GM19397 (cell line): ENCODE results near the gene GADD45B.
"Not testable (repeated sequence)": the region's sequence is repeated elsewhere in the genome, so short reads cannot be mapped to it uniquely, and the experiment has no call there.

Experiments used
- ATAC-seq: cut with Tn5 transposase; IDR thresholded peaks from one replicate; pipeline ENCODE4 v1.9.1; 2021; ENCODE audit warnings: mild to moderate bottlenecking, moderate library complexity; ENCODE audit not compliant: unreplicated experiment

GADD45B gene

DNA sequence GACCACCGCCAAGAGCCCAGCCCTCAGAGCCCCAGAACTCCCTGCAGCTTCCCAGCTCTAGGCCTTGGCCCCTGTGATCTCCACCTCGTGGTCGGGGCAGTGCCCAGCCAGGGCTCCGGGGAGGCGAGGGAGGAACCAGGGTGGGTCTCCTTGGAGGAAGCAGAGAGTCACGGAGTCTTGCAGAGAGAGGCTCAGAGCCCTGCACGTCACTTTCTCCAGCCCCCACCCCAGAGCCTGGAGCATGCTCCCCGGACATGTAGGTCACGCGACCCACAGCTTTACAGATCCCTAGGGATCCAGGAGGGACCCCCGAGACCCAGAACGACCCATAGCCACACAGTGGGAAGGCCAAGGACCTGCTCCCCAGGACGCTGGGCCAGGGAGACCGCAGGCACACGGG lies 11.9 kb downstream of the GADD45B start:
- no peak for ATAC-seq

DNA sequence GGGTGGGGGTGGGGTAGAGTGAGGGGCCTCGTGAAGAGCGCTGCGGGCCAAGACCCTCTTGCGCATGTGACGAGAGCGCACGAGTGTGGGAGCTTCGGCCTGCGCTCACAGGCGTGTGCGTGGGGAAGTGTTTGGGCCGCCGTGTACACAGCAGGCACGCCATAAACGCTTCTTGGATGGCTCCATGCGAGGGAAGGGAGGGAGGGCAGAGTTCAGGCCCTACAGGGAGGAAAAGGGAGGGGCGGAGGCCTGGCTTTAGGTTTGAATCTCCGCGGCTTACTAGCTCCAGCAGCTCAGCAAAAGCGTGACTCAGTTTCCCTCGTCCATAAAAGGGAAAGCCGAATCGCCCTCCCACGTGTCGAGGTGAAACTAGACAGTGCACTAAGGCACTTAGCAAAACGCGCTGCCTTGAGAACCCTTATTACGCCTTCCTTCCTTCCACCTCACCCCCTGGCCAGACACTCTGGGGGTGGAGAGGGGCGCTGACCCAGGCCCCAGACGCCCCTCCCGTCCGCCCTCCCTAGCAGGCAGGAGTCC lies 12.5 kb downstream of the GADD45B start:
- no peak for ATAC-seq

DNA sequence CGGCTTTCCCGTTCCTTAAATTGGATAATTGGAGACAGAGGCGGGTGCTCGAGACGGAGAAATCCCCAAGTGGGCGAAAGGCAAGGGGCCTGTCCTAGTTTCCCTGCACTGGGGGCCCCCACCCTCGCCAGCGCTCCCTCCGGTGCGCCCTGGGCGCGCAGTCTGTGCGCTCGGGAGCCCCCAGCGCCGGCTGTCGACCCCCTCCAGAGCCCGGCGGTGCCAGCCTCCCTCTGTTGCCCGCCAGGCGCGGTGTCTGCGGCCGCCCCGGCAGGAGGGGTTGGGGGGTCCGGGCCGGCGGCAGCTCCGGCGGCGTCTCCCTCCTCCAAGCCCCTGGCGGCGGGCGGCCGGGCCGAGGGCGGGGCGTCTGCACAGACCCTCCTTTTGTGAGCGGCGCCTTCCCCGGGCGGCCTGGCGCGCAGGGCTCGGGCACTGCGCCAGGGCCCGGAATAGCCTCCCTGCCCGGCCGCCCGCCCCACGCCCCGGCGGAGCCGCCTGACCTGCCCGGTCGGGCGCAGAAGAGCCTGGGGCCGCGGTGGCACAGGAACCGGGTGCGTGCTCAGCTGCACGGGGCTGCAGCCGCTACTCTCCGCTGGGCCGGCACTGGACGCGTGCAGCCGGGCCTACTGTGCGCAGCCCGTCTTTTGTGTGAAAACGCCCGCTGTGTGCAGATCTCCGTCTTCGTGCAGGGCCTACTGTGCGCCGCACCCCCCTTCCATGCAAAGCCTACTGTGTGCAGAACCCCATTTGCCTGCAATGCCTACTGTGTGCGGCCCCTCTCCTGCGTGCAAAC lies 13.2 kb downstream of the GADD45B start:
- ATAC-seq = no peak

DNA sequence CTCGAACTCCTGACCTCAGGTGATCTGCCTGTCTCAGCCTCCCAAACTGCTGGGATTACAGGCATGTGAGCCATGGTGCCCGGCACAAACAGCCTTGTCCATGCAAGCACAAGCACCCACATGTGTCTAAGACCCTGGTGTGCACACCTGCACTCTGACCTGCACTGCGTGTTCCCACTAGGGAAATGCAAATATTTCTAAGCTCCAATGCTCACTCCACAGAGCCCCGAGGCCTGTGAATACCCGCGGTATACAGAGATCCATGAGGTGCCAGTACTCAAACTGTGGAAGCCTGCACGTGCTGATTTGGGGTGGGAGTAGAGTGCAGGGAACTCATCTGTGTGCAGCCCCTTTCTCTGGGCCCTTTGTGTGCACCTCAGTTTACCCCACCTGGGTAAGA lies 14.7 kb downstream of the GADD45B start:
- ATAC-seq = no peak

DNA sequence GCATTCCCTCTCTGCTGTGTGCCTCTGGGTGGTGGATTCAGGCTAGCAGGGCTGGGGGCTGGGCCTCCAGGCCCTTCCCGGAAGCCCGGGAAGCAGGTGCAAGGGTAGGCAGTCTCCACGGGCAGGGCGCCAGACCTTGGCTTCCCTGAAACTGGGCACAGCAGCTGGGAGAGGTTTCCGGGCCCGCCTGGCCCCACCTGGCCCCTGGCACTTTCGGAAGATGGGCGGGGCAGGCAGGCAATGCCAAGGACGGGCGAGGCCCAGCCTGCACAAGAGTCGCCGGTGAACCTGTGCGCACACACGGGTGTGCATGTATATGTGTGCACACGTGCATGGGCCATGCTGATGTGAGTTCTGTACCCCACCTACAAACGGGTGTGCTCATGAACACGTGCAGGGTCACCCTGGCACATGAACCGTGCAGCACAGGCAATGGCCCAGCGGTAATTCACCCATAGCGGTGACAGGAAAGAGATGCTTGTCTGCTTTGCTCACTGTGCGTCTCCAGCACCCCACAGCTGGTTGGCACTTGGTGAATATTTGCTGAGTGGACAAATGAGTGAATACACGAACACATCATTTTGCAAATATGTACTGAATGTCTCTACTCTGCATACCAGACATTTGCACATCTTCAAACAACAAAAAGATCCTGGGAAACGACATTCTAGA lies 15.3 kb downstream of the GADD45B start:
- ATAC-seq = no peak

DNA sequence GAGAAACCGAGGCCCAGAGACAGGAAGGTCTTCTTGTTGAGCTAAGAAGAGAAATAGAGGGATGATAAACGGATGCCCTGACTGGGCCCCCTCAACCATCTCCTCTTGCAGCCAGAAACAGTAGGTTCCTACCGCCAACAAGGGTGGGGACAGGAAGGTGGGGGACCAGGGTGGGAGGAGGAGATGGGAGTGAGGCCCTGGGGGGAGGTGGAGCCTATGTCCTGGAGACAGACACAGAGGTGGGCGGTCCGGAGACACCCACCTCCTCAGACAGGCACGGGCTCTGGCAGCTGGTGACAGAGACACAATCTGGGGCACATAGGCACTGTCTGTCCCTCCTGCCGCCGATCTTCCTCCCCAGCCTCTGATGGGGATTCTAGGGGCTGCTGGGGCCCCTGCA lies 16.9 kb downstream of the GADD45B start:
- ATAC-seq = no peak

DNA sequence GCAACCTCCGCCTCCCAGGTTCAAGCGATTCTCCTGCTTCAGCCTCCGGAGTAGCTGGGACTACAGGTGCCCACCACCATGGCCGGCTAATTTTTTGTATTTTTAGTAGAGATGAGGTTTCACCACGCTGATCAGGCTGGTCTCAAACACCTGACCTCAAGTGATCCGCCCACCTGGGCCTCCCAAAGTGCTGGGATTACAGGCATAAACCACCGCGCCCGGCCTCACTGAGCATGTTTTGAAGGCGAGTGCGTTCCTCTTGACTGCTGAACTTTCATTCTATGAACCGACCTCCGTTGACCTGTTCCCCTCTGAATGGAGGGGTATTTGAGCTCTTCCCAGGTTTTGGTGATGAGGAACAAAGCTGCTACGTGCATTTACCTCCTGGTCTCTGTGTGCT lies 17.5 kb downstream of the GADD45B start:
- not testable (repeated sequence) for ATAC-seq

DNA sequence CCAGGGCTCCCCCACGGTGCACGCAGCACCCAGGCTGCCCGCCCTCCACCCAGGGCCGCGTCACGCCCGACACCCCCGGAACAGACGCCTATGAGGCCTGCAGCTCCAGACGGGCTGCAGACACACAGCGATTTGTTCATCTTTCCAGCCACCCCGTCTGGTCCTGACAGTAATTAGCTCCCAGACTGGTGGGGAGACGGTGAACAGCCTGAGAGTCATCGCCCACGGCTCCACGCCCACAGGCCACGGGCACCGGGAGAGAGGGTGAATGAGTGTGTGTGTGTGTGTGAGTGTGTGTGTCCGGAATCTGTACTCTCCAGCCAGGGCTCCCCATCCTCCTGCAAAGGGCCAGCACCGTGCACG lies 18.1 kb downstream of the GADD45B start:
- ATAC-seq = no peak

DNA sequence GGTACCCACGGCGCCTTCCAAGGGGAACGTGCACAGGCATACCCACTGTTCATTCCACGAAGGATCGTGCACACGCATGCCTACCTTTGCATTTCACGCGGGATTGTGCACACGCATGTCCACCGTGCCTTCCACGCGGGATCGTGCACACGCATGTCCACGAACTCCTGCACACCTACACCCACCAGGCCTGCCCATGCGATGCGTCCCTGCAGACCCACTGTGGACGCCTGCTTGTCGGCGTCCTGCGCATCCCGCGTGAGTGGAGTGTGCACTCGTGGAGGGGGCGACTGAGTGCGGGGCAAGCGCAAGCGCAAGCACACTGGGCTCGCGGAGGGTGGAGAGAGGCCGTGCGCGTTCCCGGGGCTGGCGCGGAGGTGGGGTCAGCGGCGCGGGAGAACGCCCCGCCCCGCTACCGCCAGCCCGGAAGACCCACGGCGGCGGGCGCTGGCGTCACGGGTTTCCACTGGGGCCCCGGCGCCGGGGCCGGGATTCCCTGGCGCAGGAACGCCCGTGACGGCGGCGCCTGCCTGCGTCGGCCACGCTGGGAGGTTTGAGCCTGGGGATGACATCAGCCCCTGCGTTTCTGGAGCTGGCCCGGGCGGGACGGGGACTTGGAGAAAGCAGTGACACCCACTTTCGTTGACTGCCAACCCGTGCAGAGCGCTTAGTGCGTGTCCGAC lies 18.7 kb downstream of the GADD45B start:
- peak; percentile 61 for ATAC-seq

DNA sequence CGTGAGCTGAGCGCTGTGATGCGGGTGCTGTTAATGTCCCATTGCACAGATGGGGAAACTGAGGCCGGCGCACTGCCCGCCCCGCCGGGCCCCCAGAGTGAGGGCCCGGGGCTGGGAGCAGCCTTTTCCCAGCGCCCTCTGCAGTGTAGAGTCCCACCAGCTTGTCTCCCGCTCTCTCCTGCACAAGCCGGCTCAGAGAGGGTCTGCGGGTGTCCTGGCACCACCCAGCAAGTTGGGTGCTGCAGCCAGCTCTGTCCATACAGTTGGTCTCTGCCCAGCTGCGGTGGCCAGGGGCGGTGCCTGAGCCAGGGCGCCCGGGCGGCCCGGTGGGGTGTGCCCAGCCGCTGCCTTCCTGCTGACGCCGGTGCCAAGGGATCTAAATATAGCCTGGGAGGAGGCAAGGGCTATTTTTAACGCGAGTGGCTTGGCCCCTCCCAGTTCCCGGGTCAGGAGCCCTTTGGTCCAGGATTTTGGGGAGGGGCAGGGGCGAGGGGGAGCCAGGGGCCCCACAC lies 19.3 kb downstream of the GADD45B start:
- no peak for ATAC-seq

DNA sequence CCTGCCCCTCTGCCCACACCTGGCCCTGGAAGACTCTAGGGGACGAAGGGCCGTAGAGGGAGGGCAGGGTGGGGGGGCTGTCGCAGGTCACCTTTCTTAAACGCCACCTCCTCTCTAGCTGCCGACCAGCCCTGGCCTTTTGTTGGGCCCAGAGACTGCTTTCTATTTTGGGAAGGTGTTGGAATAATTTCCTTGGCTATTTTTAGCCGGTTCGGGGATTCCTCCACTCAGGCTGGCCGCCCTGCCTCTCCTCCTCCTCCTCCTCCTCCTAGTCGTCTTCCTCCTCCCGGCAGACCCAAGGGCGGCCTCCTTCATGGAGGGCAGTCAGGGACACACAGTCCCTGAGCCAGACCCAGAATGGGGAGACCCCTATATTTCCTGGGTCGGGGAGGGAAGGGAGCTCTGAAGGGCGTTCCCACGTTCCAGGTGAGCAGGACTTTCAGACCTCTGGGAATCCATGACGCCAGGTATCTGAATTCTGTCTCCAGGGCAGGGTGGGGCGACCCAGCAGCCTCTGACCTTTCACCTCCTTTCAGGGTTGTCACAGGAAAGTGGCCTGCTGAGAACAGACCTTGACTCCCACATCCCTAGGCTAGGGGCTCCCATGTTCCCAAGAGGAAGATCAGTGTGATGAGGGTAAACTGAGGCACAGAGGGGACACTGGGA lies 19.9 kb downstream of the GADD45B start:
- no peak for ATAC-seq

DNA sequence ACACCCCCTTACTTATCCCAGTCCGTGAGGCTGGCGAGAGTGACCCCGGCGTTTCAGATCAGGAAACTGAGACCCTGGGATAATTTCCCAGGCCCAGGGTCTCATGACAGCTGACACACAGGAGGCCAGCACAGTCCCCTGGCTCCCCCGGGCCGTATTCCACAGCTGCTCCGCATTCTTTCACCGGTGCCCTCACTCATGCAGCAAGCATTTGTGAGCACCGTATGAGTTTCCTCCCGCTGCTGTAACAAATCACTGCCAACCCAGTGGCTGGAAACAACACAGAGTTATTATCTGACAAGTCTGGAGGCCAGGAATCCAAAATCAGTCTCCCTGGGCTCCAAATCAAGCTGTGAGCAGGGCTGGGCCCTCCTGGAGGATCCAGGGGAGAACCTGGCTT lies 21.3 kb downstream of the GADD45B start:
- no peak for ATAC-seq

DNA sequence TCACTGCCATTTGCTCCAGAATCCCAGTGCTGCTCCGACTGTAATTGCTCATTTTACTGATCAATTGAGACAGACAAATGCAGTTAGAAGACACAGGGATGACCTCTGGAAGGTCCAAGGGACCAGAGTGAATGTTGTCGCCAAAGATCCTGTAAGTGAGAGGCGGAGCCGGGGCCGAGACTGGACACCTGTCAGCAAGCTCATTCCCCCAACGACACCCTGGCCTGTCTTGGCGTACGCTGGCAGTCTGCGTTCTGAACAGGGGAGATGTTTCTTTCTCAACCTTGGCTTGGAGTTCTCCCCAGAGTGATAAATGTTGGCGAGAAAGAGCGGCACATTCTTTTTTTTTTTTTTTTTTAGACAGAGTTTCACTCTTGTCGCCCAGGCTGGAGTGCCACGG lies 24.2 kb downstream of the GADD45B start:
- no peak for ATAC-seq

DNA sequence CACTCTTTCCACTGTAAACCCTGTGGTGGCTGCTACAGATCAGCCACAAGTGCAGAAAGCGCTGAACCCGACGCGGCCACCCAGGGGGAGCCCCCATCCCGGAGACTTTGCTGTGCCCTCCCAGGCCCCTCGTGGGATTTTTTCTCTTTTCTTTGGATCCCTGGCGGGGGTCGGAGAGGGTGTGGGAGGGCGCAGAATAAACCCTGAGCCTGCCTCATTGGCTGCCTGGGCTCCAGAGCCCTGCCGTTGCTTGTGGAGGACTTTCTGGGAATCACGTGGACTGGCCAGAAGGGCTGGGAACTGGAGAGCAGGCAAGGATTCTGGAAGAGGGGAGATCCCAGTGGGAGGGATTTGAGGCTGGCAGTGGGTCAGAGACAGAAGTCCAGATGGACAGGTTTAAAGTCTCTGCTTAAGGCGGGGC lies 24.9 kb downstream of the GADD45B start:
- no peak for ATAC-seq

DNA sequence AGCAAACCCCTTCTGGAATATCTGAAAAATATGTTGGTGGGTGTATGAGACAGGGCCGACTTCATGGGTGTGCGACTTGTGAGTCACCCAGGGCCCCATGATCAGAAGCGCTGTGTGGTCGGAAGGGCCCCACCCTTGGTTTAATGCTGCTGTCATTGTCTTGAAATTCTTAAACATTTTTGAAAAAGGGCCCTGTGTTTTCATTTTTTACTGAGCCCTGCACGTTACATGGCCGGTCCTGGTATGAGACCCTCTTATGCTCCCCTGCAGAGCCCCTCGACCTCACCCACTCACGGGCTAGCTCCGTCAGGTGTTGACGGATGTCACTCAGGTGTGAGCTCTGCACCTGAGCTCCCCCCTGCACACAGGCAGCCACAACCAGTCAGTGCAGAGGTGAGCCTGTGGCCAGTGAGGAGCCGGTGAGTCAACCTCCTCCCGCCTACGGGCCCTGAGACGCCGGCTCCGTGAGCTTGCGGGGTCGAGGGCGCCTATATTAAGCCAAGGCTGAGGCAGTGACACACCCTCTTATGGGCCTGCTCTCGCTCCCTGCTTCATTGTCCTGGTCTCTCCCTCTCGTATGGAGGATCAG lies 27.7 kb downstream of the GADD45B start:
- no peak for ATAC-seq

DNA sequence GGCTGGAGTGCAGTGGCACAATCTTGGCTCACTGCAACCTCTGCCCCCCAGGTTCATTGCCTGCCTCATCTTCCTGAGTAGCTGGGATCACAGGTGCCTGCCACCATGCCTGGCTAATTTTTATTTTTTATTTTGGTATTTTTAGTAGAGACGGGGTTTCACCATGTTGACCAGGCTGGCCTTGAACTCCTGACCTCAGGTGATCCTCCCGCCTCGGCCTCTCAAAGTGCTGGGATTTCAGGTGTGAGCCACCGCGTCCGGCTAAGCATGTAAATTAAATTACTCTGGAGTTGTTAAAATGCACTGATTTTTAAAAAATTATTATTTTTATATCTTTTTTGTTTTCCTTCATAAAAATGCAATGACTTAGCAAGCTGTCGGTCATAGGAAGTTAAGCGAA lies 30.7 kb downstream of the GADD45B start:
- not testable (repeated sequence) for ATAC-seq

DNA sequence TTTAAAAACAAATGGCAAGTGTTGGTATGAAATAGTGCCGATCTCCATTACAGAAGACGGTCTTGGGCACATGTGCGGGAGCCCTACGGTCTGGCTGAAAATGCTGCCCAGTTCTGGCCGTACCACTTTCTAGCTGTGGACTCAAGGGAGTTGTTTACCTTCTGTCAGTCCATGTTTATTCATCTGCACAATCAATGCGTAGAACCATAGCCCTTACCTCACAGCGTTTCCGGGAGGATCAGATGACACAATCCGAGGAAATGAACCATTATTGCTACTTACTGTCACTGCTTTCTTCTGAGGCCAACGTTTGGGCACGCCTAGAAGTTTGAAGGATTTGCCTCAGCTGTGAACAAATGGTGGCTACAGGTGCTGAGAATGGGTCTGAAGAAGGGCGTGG lies 31.2 kb downstream of the GADD45B start:
- no peak for ATAC-seq

DNA sequence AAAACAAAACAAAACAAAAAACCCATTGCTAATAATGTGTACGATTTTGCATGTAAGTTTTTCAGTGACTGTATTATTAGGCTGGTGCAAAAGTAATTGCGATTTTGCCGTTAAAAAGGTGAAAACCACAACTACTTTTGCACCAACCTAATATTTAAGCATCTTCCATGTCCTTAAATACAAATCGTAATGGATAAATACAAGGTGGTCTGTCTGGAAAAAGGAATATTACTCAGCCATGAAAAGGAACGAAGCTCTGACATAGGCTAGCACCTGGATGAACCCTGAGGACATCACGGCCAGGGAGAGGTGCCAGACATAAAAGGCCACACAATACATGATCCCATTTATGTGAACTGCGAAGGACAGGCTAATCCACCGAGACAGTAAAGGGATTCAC lies 33.2 kb downstream of the GADD45B start:
- no peak for ATAC-seq

DNA sequence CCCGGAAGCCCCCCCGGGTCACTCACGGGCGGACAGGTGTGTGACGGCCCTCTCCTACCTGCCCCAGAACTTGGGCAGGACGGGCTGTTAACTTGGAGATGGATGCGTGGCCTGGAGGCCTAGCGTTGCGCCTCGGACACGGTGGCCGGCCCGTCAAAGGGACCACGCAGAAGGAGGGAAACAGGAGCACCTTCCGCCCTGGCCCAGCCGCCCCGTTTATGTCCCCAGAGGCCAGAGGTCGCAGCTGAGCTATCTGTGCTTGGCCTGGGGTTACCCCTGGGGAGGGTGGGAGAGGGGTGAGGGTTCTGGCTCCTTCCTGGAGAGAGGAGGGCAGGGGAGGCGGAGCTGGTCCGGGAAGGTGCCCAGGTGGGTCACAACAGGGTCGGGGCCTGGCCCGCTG lies 35.6 kb downstream of the GADD45B start:
- no peak for ATAC-seq

DNA sequence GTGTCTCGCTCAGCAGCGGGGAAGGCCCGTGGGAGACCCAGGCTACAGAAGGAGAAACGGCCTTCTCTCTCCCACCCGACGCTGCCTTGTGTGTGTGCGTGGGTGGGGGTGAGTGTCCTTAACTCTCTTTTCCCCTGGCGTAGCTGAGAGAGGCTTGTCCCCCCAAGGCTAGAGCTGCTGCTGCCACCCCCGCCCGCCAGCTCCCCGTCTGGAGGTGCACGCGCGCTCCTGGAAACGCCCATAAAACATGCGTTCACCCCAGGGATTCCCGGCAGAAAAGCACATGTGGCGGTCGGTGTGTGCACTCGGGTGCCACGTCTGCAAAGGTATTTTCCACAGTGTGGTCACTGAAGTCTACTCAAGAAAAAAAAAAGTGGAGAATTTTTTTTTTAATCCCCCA lies 36.1 kb downstream of the GADD45B start:
- ATAC-seq = no peak
